Small intestine (tissue), 7 donors: ENCODE results near the gene GSG1L2. TPM values are rescaled to one million over a fixed set of nuclear protein-coding genes. Genes with fewer than 3 reads are reported as not detected.
"Not testable (repeated sequence)": the region's sequence is repeated elsewhere in the genome, so short reads cannot be mapped to it uniquely, and the experiment has no call there.

Source experiments
- DNase-seq, 2 donors: peaks; one replicate each; pipeline versions ENCODE4 v3.0.0 to v3.0.0-alpha.2; 2013
- FAIRE-seq: peaks from 2 replicates; lab custom pipeline; 2012; peaks lifted over from hg19 to GRCh38; lab: Jason Lieb, UNC
- H3K27ac ChIP-seq, 3 donors: one replicate each; pipeline ENCODE4 v1.5.1; 2013; ENCODE audit warnings: low read length in 2 of 3, mild to moderate bottlenecking in 2 of 3, control low read depth in 1 of 3, inconsistent platforms in 1 of 3, low read depth in 1 of 3, moderate library complexity in 1 of 3
- H3K27me3 ChIP-seq, 3 donors: one replicate each; pipeline ENCODE4 v1.6.1; 2013; ENCODE audit warnings: low read length in 3 of 3, inconsistent platforms in 1 of 3; ENCODE audit not compliant: control insufficient read depth in 3 of 3, insufficient read depth in 3 of 3
- H3K36me3 ChIP-seq, 3 donors: one replicate each; pipeline ENCODE4 v1.6.1; 2013; ENCODE audit warnings: low read length in 3 of 3, inconsistent platforms in 1 of 3, low read depth in 1 of 3, mild to moderate bottlenecking in 1 of 3, moderate library complexity in 1 of 3; ENCODE audit not compliant: control insufficient read depth in 3 of 3, insufficient read depth in 2 of 3
- H3K4me1 ChIP-seq, 3 donors: one replicate each; pipeline ENCODE4 v1.6.1; 2013; ENCODE audit warnings: low read length in 2 of 3, inconsistent platforms in 1 of 3, low read depth in 1 of 3, mild to moderate bottlenecking in 1 of 3, moderate library complexity in 1 of 3; ENCODE audit not compliant: control insufficient read depth in 3 of 3, insufficient read depth in 2 of 3
- H3K4me3 ChIP-seq, 3 donors: one replicate each; pipeline ENCODE4 v1.5.1; 2013; ENCODE audit warnings: low read length in 3 of 3, control low read depth in 1 of 3, inconsistent platforms in 1 of 3, low read depth in 1 of 3, mild to moderate bottlenecking in 1 of 3, moderate library complexity in 1 of 3
- H3K9me3 ChIP-seq, 2 donors: one replicate each; pipeline ENCODE4 v1.6.1; 2013; ENCODE audit warnings: low read depth in 1 of 2, low read length in 1 of 2; ENCODE audit not compliant: control insufficient read depth in 2 of 2, insufficient read depth in 1 of 2
- WGBS, 3 donors: extraction: QIAGEN DNeasy Blood & Tissue Kit; methylation state at CpG; one replicate each; pipeline ENCODE4 v1.1.7; 2013; 5-methylcytosine and 5-hydroxymethylcytosine counted together
- polyA plus RNA-seq, 4 donors: library from polyadenylated mRNA; stranded (reverse) in 3 of 4; unstranded in 1 of 4; fragments of 200-250 nt in 3 of 4; fragments of 120-200 nt in 1 of 4; gene quantifications; one replicate each; pipeline versions ENCODE4 v1.2.1 to v1.2.3, GENCODE V29; 2013
- donor health status: healthy with polysubstance abuse.
- donor health status: control.
- donor health status: control.
- donor health status: Bipolar disorder and iron deficiency.
- donor health status: healthy.

Gene GSG1L2
- polyA plus RNA-seq, 4 donors, result not detected

GRCh38 chr17:9790889-9791876, 30.7 kb downstream of the GSG1L2 start, which contains the start of gene DHRS7C:
DHRS7C (minus strand) TSS chr17:9791592; CDS start chr17:9791284, 308 bp downstream.
- Histone ChIP-seq H3K27me3 (no peaks in the 10 kb centered on the region), H3K36me3 (no peaks in the 10 kb centered on the region), H3K4me3 (no peak within 1 kb of the TSS), H3K9me3 (no peaks in the 10 kb centered on the region), H3K27ac (no peak within 1 kb of the TSS), H3K4me1 (no peaks in the 10 kb centered on the region)
- FAIRE-seq (no peak), DNase-seq (no peak)
- WGBS, 3 donors, result 70 to 78% (median 75%) methylated on average over 15 of the region's 15 CpGs

DNA sequence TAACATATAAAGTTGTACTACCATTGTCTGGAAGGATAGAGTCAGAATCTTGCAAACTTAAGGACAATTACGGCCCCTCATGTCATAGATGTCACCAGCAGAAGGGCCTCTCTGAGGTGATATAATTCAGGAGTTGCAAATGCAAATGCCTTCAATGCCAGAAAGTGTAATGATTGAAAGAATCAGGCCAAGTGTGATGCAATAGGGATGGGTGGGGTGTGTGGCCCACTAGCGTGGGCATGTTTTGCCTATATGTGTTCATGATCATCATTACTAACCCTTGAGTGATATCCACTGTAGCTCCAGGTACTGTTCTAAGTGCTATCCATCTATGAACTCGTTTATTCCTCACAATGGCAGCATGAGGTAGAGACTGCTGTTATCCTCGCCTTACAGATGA, 31.6 kb downstream of the GSG1L2 start:
- no peak for FAIRE-seq
- WGBS, 3 donors, result 50 to 77% (median 60%) methylated on average over 4 of the region's 4 CpGs

DNA sequence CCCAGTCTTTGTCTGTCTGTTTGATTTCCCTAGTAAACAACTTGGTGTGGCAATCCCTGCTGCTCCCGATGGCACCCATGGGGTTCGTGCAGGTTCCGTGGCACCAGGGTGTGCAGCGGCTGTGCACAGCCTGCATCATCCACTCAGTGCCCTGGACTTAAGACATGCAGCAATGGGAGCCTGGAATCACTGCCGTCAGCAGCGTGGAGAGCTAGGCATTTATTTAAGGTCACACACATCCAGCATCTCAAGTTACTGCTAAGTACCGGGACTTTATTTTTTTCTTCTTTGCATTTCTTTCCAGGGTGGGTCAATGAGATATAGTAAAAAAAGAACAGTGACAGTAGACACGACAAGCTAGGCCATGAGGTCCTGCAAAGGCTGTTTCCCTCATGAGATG, 33.3 kb downstream of the GSG1L2 start:
- FAIRE-seq, result no peak

More for the DNA sequence above, 31.6 kb downstream of the GSG1L2 start:
- Histone ChIP-seq H3K36me3 (no peaks in the 10 kb centered on the region), H3K9me3 (no peaks in the 10 kb centered on the region), H3K27ac (no peak overlapping the region), H3K4me1 (no peaks in the 10 kb centered on the region), H3K4me3 (no peak overlapping the region), H3K27me3 (no peaks in the 10 kb centered on the region)
- DNase-seq, result no peak

GRCh38 chr17:9784544-9784943, 37.3 kb downstream of the GSG1L2 start:
- Histone ChIP-seq H3K9me3 (no peaks in the 10 kb centered on the region), H3K27me3 (no peaks in the 10 kb centered on the region), H3K4me3 (no peak overlapping the region), H3K36me3 (no peaks in the 10 kb centered on the region), H3K27ac (no peak overlapping the region), H3K4me1 (no peaks in the 10 kb centered on the region)
- WGBS, 3 donors, result 92 to 96% (median 94%) methylated on average over 2 of the region's 2 CpGs
- no peak for DNase-seq
- no peak for FAIRE-seq

More for the DNA sequence above, 33.3 kb downstream of the GSG1L2 start:
- H3K4me3 ChIP-seq, result no peak overlapping the region
- no peak for DNase-seq
- H3K27me3 ChIP-seq, result no peaks in the 10 kb centered on the region
- H3K36me3 ChIP-seq, result no peaks in the 10 kb centered on the region
- no peak overlapping the region for H3K27ac ChIP-seq
- H3K9me3 ChIP-seq, result no peaks in the 10 kb centered on the region
- 74 to 81% (median 79%) methylated on average over 8 of the region's 8 CpGs for WGBS, 3 donors
- no peaks in the 10 kb centered on the region for H3K4me1 ChIP-seq

GRCh38 chr17:9783465-9783864, 38.4 kb downstream of the GSG1L2 start:
- not testable (repeated sequence) for H3K9me3 ChIP-seq, FAIRE-seq, H3K27me3 ChIP-seq, H3K4me3 ChIP-seq, DNase-seq, H3K4me1 ChIP-seq, H3K27ac ChIP-seq, H3K36me3 ChIP-seq
- WGBS, 3 donors, result 87 to 92% (median 89%) methylated on average over 5 of the region's 5 CpGs

GRCh38 chr17:9783050-9783449, 38.8 kb downstream of the GSG1L2 start:
- Histone ChIP-seq H3K27ac (no peak overlapping the region), H3K36me3 (no peaks in the 10 kb centered on the region), H3K9me3 (no peaks in the 10 kb centered on the region), H3K4me1 (no peaks in the 10 kb centered on the region), H3K4me3 (no peak overlapping the region), H3K27me3 (no peaks in the 10 kb centered on the region)
- FAIRE-seq (no peak), DNase-seq (no peak)
- WGBS, 3 donors, result 53 to 77% (median 73%) methylated on average over 4 of the region's 4 CpGs

DNA sequence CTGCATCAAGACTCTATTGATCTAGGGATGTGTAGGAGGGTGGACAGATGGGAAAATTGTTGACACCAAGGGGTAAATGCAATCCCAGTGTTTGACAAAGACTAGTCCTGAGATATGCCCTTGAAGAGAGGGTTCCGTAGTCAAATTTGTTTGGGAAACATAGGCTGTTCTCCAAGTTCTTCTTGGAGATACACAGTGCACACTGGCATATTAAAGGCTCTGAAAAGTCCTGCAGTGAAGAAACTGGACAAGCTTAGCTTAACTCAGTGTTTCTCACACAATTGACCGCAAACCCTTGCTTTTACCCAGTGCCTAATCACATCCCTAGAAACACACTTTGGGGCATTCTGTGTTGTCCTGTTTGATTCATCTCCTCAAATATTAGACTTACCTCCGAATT, 41.3 kb downstream of the GSG1L2 start:
- 70 to 89% (median 89%) methylated on average over 3 of the region's 3 CpGs for WGBS, 3 donors
- FAIRE-seq, result no peak
- DNase-seq, result no peak
- no peaks in the 10 kb centered on the region for H3K4me1 ChIP-seq
- H3K4me3 ChIP-seq, result no peak overlapping the region
- H3K27me3 ChIP-seq, result no peaks in the 10 kb centered on the region
- no peaks in the 10 kb centered on the region for H3K9me3 ChIP-seq
- H3K27ac ChIP-seq, result no peak overlapping the region
- no peaks in the 10 kb centered on the region for H3K36me3 ChIP-seq

DNA sequence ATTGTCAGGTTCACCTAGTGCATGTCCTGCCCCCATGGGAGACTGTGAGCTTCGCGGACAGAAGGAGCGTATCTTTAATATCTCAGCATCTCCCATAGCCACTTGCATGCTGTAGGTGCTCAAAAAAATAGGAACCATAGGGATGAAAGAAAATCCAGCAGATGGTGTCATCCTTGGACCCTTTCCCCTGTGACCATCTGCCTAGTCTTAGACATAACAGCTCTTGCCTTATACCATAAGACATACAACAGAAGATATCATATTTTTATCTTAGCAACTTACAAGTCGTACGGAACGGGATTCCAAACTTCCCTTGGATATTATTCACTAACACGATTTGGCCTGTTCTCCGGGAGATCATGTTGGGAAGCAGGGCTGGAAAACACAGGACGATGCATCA, 45.0 kb downstream of the GSG1L2 start:
- 89 to 94% (median 91%) methylated on average over 9 of the region's 9 CpGs for WGBS, 3 donors
- H3K27me3 ChIP-seq, result no peaks in the 10 kb centered on the region

More for the DNA sequence above, 45.0 kb downstream of the GSG1L2 start:
- H3K4me3 ChIP-seq, result no peak overlapping the region
- H3K4me1 ChIP-seq, result no peaks in the 10 kb centered on the region
- H3K27ac ChIP-seq, result no peak overlapping the region
- H3K36me3 ChIP-seq, result no peaks in the 10 kb centered on the region
- FAIRE-seq (no peak), DNase-seq (no peak)
- no peaks in the 10 kb centered on the region for H3K9me3 ChIP-seq
